Lower leg skin (tissue), 3 donors: Measurements from ENCODE around the gene WDR20.

ENCODE experiments used
- POLR2A ChIP-seq, 2 donors: fragments of 450-650 bp; IDR thresholded peaks; one replicate each; pipeline ENCODE4 v1.6.1; 2016 to 2017; ENCODE audit warnings: antibody characterized with exemption in 2 of 2, mild to moderate bottlenecking in 1 of 2, moderate library complexity in 1 of 2
- TF ChIP-seq, protein P1 (sequence below), 3 donors: fragments of 450-650 bp; IDR thresholded peaks; one replicate each; pipeline ENCODE4 v1.5.1; 2016; ENCODE audit warnings: antibody characterized with exemption in 3 of 3, mild to moderate bottlenecking in 3 of 3, moderate library complexity in 2 of 3

DNA sequence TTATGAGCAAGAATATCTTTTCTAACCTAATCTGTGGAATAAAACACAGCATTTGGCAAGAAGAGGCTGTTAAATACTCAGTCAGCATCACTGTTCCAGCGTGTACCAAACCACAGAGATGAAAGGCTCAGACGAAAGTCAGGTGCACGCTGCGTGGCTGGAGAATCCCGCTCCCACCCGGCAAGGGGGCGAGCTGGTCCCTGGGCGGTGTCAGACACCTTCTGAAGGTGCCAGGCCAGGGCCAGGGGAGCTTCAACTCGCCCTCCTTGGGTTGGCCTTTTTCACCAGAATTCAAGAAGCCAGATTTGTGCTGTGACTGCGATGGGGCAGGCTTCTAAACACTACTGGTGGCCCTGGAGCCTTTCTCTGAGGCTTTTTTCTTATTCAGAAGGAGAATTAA lies 73.1 kb downstream of the WDR20 start:
- TF ChIP-seq, protein P1, sequence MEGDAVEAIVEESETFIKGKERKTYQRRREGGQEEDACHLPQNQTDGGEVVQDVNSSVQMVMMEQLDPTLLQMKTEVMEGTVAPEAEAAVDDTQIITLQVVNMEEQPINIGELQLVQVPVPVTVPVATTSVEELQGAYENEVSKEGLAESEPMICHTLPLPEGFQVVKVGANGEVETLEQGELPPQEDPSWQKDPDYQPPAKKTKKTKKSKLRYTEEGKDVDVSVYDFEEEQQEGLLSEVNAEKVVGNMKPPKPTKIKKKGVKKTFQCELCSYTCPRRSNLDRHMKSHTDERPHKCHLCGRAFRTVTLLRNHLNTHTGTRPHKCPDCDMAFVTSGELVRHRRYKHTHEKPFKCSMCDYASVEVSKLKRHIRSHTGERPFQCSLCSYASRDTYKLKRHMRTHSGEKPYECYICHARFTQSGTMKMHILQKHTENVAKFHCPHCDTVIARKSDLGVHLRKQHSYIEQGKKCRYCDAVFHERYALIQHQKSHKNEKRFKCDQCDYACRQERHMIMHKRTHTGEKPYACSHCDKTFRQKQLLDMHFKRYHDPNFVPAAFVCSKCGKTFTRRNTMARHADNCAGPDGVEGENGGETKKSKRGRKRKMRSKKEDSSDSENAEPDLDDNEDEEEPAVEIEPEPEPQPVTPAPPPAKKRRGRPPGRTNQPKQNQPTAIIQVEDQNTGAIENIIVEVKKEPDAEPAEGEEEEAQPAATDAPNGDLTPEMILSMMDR (IDR thresholded peaks at IDR 0.05): no peak
- no peak for TF ChIP-seq POLR2A (IDR thresholded peaks at IDR 0.05)
